NCI-H82 treated with DMSO at 0.1 percent for 48 hours (cell line): ENCODE data around the gene KRT31.
"Not testable (repeated sequence)": the region's sequence is repeated elsewhere in the genome, so short reads cannot be mapped to it uniquely, and the experiment has no call there.

Source experiments
- DNase-seq: peaks from one replicate; lab custom pipeline; 2025; ENCODE audit not compliant: unreplicated experiment; lab: John Stamatoyannopoulos, UW

KRT31 gene

GRCh38 chr17:41347869-41348760 lies 49.3 kb downstream of the KRT31 start:
- no peak for DNase-seq

GRCh38 chr17:41346421-41346820 lies 51.0 kb downstream of the KRT31 start:
- not testable (repeated sequence) for DNase-seq

- DNase-seq = no peak
These were observed 51.4 kb downstream of the KRT31 start for GRCh38 chr17:41345992-41346391.
